GM21737 (cell line): ENCODE data around the gene EIF4G1.
"Not testable (repeated sequence)": the region's sequence is repeated elsewhere in the genome, so short reads cannot be mapped to it uniquely, and the experiment has no call there.

Experiments used
- ATAC-seq: cut with Tn5 transposase; IDR thresholded peaks from one replicate; pipeline ENCODE4 v1.9.1; 2021; ENCODE audit warnings: mild to moderate bottlenecking, moderate library complexity; ENCODE audit not compliant: unreplicated experiment

Gene EIF4G1

GRCh38 chr3:184314363-184314699 lies at the start of gene EIF4G1:
Gene EIF4G1 (plus strand): TSS chr3:184314606. CDS start chr3:184315797, 1,191 bp downstream.
- peak; percentile 83 for ATAC-seq

GRCh38 chr3:184267249-184267648 lies 47.2 kb upstream of the EIF4G1 start:
- ATAC-seq, result not testable (repeated sequence)

GRCh38 chr3:184272269-184272668 lies 42.1 kb upstream of the EIF4G1 start:
- ATAC-seq, result no peak

- no peak for ATAC-seq
Observed at GRCh38 chr3:184275381-184275701, 39.1 kb upstream of the EIF4G1 start.

- ATAC-seq, result no peak
Observed at GRCh38 chr3:184275961-184276910, 38.2 kb upstream of the EIF4G1 start, which contains the start of gene ECE2. Gene ECE2 (plus strand): TSS chr3:184276022. CDS start chr3:184276154, 132 bp downstream.

- no peak for ATAC-seq
Observed at GRCh38 chr3:184277366-184277765, 37.0 kb upstream of the EIF4G1 start.

GRCh38 chr3:184282941-184283340 lies 31.5 kb upstream of the EIF4G1 start:
- ATAC-seq, result no peak

- no peak for ATAC-seq
Observed at GRCh38 chr3:184283681-184284080, 30.7 kb upstream of the EIF4G1 start.

GRCh38 chr3:184284696-184285095 lies 29.7 kb upstream of the EIF4G1 start:
- no peak for ATAC-seq

- ATAC-seq, result no peak
Observed at GRCh38 chr3:184289426-184289938, 24.9 kb upstream of the EIF4G1 start.

- no peak for ATAC-seq
Observed at GRCh38 chr3:184290331-184290730, 24.1 kb upstream of the EIF4G1 start.

- ATAC-seq, result no peak
Observed at GRCh38 chr3:184291044-184291737, 23.2 kb upstream of the EIF4G1 start.

- no peak for ATAC-seq
Observed at GRCh38 chr3:184291738-184292445, 22.5 kb upstream of the EIF4G1 start.

GRCh38 chr3:184295771-184296170 lies 18.6 kb upstream of the EIF4G1 start:
- ATAC-seq, result no peak

GRCh38 chr3:184296616-184297015 lies 17.8 kb upstream of the EIF4G1 start:
- ATAC-seq, result no peak

- peak; percentile 94 for ATAC-seq
Observed at GRCh38 chr3:184298759-184299487, 15.5 kb upstream of the EIF4G1 start, which contains the start of gene PSMD2. Gene PSMD2 (plus strand): TSS chr3:184299241. CDS start chr3:184299267, 26 bp downstream.

GRCh38 chr3:184299488-184300377 lies 14.7 kb upstream of the EIF4G1 start:
- ATAC-seq, result no peak

- ATAC-seq, result no peak
Observed at GRCh38 chr3:184300378-184300720, 14.1 kb upstream of the EIF4G1 start.

GRCh38 chr3:184305577-184305976 lies 8.8 kb upstream of the EIF4G1 start:
- ATAC-seq, result no peak
